ES-I3 (cell line): ENCODE results near the gene SPATA25.

Source experiments
- H3K36me3 ChIP-seq: 2 replicates; pipeline ENCODE4 v1.6.1; 2013; ENCODE audit warnings: mild to moderate bottlenecking, low read length, control low read depth, moderate library complexity; ENCODE audit not compliant: insufficient read depth
- H3K4me1 ChIP-seq: 2 replicates; pipeline ENCODE4 v1.6.1; 2013; ENCODE audit warnings: mild to moderate bottlenecking, control low read depth, low read length; ENCODE audit not compliant: insufficient read depth
- H3K9ac ChIP-seq: 2 replicates; pipeline ENCODE4 v1.6.1; 2013; ENCODE audit warnings: low read depth, mild to moderate bottlenecking, low read length, moderate library complexity
- H3K9me3 ChIP-seq: 2 replicates; pipeline ENCODE4 v1.6.1; 2013; ENCODE audit warnings: mild to moderate bottlenecking, low read length, moderate library complexity; ENCODE audit not compliant: control insufficient read depth, insufficient read depth

The SPATA25 gene

GRCh38 chr20:45873409-45874103 is 13.9 kb downstream of the SPATA25 start:
- H3K36me3 ChIP-seq, result no peaks in the 10 kb centered on the region
- H3K9me3 ChIP-seq, result no peaks in the 10 kb centered on the region
- H3K4me1 ChIP-seq, result no peaks in the 10 kb centered on the region
- H3K9ac ChIP-seq, result no peak overlapping the region

GRCh38 chr20:45872626-45873025 is 14.8 kb downstream of the SPATA25 start:
- Histone ChIP-seq H3K36me3 (no peaks in the 10 kb centered on the region), H3K9me3 (no peaks in the 10 kb centered on the region), H3K9ac (no peak overlapping the region), H3K4me1 (no peaks in the 10 kb centered on the region)

- Histone ChIP-seq H3K4me1 (no peaks in the 10 kb centered on the region), H3K9ac (no peak overlapping the region), H3K36me3 (no peaks in the 10 kb centered on the region), H3K9me3 (no peaks in the 10 kb centered on the region)
Measured at GRCh38 chr20:45867819-45868176, 19.6 kb downstream of the SPATA25 start.

- no peaks in the 10 kb centered on the region for H3K36me3 ChIP-seq
- no peak overlapping the region for H3K9ac ChIP-seq
Measured at GRCh38 chr20:45867136-45867818, 20.1 kb downstream of the SPATA25 start.

GRCh38 chr20:45866454-45866853 is 21.0 kb downstream of the SPATA25 start:
- Histone ChIP-seq H3K9me3 (no peaks in the 10 kb centered on the region), H3K9ac (no peak overlapping the region), H3K36me3 (no peaks in the 10 kb centered on the region), H3K4me1 (no peaks in the 10 kb centered on the region)

More at GRCh38 chr20:45867136-45867818, 20.1 kb downstream of the SPATA25 start:
- Histone ChIP-seq H3K4me1 (no peaks in the 10 kb centered on the region), H3K9me3 (no peaks in the 10 kb centered on the region)

- Histone ChIP-seq H3K4me1 (peaks cover 5% of the 10 kb centered on the region; the same call in 1 of the 2 replicates), H3K9ac (no peak overlapping the region), H3K9me3 (no peaks in the 10 kb centered on the region), H3K36me3 (no peaks in the 10 kb centered on the region)
Measured at GRCh38 chr20:45863543-45864470, 23.6 kb downstream of the SPATA25 start.

- no peaks in the 10 kb centered on the region for H3K36me3 ChIP-seq
- no peak overlapping the region for H3K9ac ChIP-seq
- peaks cover 10% of the 10 kb centered on the region for H3K4me1 ChIP-seq
Measured at GRCh38 chr20:45861221-45862075, 26.0 kb downstream of the SPATA25 start.

GRCh38 chr20:45860560-45861220 is 26.7 kb downstream of the SPATA25 start:
- peaks cover 10% of the 10 kb centered on the region for H3K4me1 ChIP-seq
- no peak overlapping the region for H3K9ac ChIP-seq
- H3K36me3 ChIP-seq, result no peaks in the 10 kb centered on the region
- H3K9me3 ChIP-seq, result no peaks in the 10 kb centered on the region

More at GRCh38 chr20:45861221-45862075, 26.0 kb downstream of the SPATA25 start:
- H3K9me3 ChIP-seq, result no peaks in the 10 kb centered on the region

- H3K36me3 ChIP-seq, result no peaks in the 10 kb centered on the region
- H3K4me1 ChIP-seq, result peaks cover 13% of the 10 kb centered on the region
- H3K9me3 ChIP-seq, result no peaks in the 10 kb centered on the region
Measured at GRCh38 chr20:45859916-45860315, 27.5 kb downstream of the SPATA25 start.

GRCh38 chr20:45857882-45858216 is 29.6 kb downstream of the SPATA25 start:
- Histone ChIP-seq H3K36me3 (no peaks in the 10 kb centered on the region), H3K9ac (peak overlapping the region; percentile 95)

More at GRCh38 chr20:45859916-45860315, 27.5 kb downstream of the SPATA25 start:
- H3K9ac ChIP-seq, result no peak overlapping the region

GRCh38 chr20:45857114-45857881 is 30.1 kb downstream of the SPATA25 start, which contains the start of the genes ACOT8 and ZSWIM3:
Gene ACOT8 (minus strand): TSS chr20:45857392. CDS start chr20:45857315, 77 bp downstream.
Gene ZSWIM3 (plus strand): TSS chr20:45857614. CDS start chr20:45857826, 212 bp downstream.
- H3K9me3 ChIP-seq, result no peaks in the 10 kb centered on the region
- peak within 1 kb of the TSS; percentile 95 for H3K9ac ChIP-seq
- peaks cover 23% of the 10 kb centered on the region for H3K4me1 ChIP-seq
- H3K36me3 ChIP-seq, result no peaks in the 10 kb centered on the region

More at GRCh38 chr20:45857882-45858216, 29.6 kb downstream of the SPATA25 start:
- Histone ChIP-seq H3K9me3 (no peaks in the 10 kb centered on the region), H3K4me1 (peaks cover 23% of the 10 kb centered on the region)

GRCh38 chr20:45853484-45853883 is 33.9 kb downstream of the SPATA25 start:
- peaks cover 17% of the 10 kb centered on the region for H3K4me1 ChIP-seq
- H3K9ac ChIP-seq, result no peak overlapping the region
- H3K36me3 ChIP-seq, result peaks cover 2% of the 10 kb centered on the region; the same call in 1 of the 2 replicates
- no peaks in the 10 kb centered on the region for H3K9me3 ChIP-seq
